BJ (cell line): ENCODE results near the gene RNF220. TPM values are rescaled to one million over a fixed set of nuclear protein-coding genes. Genes with fewer than 3 reads are reported as not detected.

Experiments used
- CTCF ChIA-PET: fragments of 350-600 bp; formaldehyde crosslinking; extraction: SDS; loops from one replicate; lab custom pipeline; 2021; ENCODE audit warnings: antibody characterized with exemption, inconsistent platforms; lab: Yijun Ruan, JAX
- POLR2A ChIA-PET: fragments of 300-600 bp; sonication (Branson Sonifier 250); formaldehyde crosslinking; extraction: SDS; loops from one replicate; lab custom pipeline; 2021; ENCODE audit warnings: antibody characterized with exemption; lab: Charles Lee
- DNase-seq: peaks from one replicate; pipeline ENCODE4 v3.0.0-alpha.2; 2011; ENCODE audit warnings: low read depth
- H3K27me3 ChIP-seq: 2 replicates; pipeline ENCODE4 v1.6.0; 2011; ENCODE audit warnings: low read length; ENCODE audit not compliant: control insufficient read depth, insufficient read depth
- H3K36me3 ChIP-seq: 2 replicates; pipeline ENCODE4 v1.5.1; 2011; ENCODE audit warnings: low read length; ENCODE audit not compliant: control insufficient read depth, insufficient read depth
- H3K4me3 ChIP-seq: 2 replicates; pipeline ENCODE4 v1.5.1; 2011; ENCODE audit warnings: low read depth, mild to moderate bottlenecking, control low read depth, low read length
- CTCF ChIP-seq: IDR thresholded peaks from 2 replicates; pipeline ENCODE4 v1.5.1; 2011; ENCODE audit warnings: low read depth, mild to moderate bottlenecking, control low read depth, inconsistent platforms, low read length, moderate library complexity; ENCODE audit not compliant: insufficient read depth
- polyA plus RNA-seq: library from polyadenylated mRNA; depleted of rRNA; stranded (reverse); fragments of >200 nt; gene quantifications from 2 replicates; pipeline ENCODE4 v1.2.3, GENCODE V29; 2011

RNF220 gene
- polyA plus RNA-seq, 1 experiment = 65.4 TPM

DNA sequence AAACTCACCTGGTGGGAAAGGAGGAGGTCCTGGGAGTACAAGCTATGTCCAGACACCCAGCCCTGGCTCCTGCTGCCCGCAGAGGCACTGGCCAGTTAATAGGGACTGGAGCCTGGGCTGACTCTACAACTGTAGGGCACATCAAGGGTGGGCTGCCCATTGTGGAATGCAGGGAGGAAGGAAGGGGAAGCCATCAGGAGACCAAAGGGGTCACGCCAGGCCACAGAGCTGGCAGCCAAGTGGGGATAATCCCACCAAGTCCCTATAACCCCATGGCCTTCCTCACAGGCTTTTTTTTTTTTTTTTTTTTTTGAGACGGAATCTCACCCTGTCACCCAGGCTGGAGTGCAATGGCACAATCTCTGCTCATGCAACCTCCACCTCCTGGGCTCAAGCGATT, 254.5 kb downstream of the RNF220 start:
- Histone ChIP-seq H3K4me3 (no peak overlapping the region), H3K27me3 (no peaks in the 10 kb centered on the region), H3K36me3 (no peaks in the 10 kb centered on the region; the same call in 1 of the 2 replicates)
- no peak for TF ChIP-seq CTCF
- no peak for DNase-seq
- ChIA-PET POLR2A (no interaction called here), CTCF (interaction anchor here (0.8 to 2.7 kb wide), 5 partner anchors 12 to 281 kb away, joined by 3 to 21 read pairs (median 4); partner anchors contain the start of gene TMEM53)

DNA sequence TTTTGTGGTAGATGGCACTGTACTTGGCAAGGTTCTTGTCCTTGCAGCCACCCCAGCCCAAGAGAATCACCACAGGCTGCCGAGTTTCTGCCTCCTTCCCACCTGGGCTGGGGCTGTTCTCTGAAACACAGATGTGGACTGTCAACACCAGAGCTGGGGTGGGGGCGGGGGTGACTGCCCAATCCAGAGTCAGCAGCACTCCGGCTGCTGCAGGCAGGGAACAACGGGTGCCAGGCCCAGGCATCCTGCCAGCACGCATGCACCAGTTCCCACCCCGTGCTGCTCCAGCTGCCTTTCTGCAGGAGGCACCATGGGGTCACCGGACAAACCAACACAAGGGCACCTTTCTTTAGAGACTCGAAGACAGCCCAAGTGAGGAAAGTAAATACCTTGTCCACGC, 255.1 kb downstream of the RNF220 start:
- no peak overlapping the region for H3K4me3 ChIP-seq
- H3K27me3 ChIP-seq = no peaks in the 10 kb centered on the region
- no peak for DNase-seq
- ChIA-PET CTCF (interaction anchor here (0.6 to 2.7 kb wide), 3 partner anchors 32 to 65 kb away, joined by 3 to 21 read pairs (median 4); no protein-coding TSS in a partner anchor), POLR2A (no interaction called here)
- no peaks in the 10 kb centered on the region; the same call in 1 of the 2 replicates for H3K36me3 ChIP-seq
- TF ChIP-seq CTCF = no peak

DNA sequence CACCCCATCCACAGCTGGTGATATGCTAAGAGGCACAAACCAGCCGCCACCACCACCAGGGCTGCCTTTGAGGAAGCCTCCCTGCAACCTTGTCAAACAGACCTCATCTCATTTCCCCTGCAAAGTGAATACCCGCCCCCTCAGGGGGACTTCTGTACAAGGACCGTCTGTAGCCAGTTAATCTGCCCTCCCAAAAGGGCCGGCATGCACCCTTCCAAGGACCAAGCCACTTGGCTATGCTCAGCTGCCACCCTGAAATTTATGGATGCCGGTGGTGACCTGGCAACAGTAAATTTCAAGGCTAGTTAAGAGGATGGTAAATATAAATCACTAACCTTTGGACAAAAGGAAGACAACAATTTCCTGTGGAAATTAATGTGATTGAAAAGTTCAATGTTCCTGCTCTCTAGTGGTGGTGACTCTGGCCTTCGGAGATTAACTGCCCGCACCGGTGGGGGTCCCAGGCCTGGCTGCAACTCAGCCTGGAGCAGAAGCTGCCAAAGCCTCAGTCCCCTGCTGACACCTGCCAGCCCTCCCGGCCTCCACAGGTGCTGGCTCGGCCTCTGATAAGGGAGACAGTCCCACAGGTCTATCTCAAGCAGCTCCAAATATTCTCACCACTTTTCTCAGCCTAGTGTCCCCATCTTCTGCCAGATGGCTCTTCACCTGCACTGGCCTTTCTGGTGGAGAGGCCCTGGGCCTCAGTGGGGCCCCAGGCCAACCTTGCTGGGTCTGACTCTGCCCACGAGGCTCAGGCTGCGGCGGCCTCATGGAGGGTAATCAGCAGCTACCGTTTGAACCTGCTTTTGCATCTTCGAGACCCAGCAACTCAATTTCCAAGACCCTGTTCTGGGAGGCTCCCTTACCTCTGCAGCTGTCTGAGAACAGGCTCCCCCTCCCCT, 257.0 kb downstream of the RNF220 start:
- DNase-seq = no peak
- ChIA-PET CTCF (interaction anchor here (1.3 to 5.3 kb wide), 3 partner anchors 9 to 53 kb away, joined by 3 to 42 read pairs (median 5); no protein-coding TSS in a partner anchor), POLR2A (no interaction called here)
- no peak overlapping the region for H3K4me3 ChIP-seq
- no peaks in the 10 kb centered on the region; the same call in 1 of the 2 replicates for H3K36me3 ChIP-seq
- no peaks in the 10 kb centered on the region for H3K27me3 ChIP-seq
- no peak for TF ChIP-seq CTCF

DNA sequence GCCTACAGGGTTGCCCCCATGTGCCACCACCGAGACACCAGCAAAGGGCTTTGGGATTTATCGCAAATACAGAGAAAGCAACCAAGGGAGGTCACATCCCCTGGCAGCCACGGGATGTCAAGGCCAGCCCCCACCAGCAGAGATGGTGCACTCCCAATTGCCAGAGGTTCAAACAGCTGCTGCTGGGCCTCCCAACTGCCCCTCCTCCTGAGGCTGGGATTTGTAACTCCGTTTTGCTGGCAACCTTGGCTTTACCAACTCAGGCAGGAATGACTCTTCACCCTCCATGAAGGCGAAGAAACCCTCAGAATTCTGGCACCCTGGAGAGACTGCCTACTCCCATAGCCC, 257.6 kb downstream of the RNF220 start:
- DNase-seq = no peak
- TF ChIP-seq CTCF = no peak
- ChIA-PET CTCF (interaction anchor here (1.3 to 5.3 kb wide), 3 partner anchors 10 to 53 kb away, joined by 3 to 42 read pairs (median 5); no protein-coding TSS in a partner anchor), POLR2A (no interaction called here)
- Histone ChIP-seq H3K4me3 (no peak overlapping the region), H3K27me3 (no peaks in the 10 kb centered on the region), H3K36me3 (no peaks in the 10 kb centered on the region; the same call in 1 of the 2 replicates)

DNA sequence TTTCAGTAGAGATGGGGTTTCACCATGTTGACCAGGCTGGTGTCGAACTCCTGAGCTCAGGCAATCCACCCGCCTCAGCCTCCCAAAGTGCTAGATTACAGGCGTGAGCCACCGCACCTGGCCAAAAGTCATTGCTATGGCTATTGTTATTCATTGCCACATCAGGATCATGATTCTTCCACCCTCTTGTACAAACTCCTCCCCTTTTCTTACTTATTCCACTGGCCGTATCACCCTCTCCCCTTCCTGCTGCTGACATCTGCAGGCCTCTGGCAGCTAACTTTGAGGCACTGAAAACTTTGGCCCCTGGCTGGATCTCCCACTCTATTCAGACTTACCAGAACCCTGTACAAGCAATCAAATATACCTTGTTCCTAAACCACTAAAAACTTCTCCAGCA, 258.4 kb downstream of the RNF220 start:
- no peaks in the 10 kb centered on the region for H3K27me3 ChIP-seq
- ChIA-PET POLR2A (no interaction called here), CTCF (interaction anchor here (2.3 to 5.3 kb wide), 2 partner anchors 11 to 54 kb away, joined by 5 to 42 read pairs; no protein-coding TSS in a partner anchor)
- no peaks in the 10 kb centered on the region; the same call in 1 of the 2 replicates for H3K36me3 ChIP-seq
- TF ChIP-seq CTCF = no peak
- DNase-seq = no peak
- H3K4me3 ChIP-seq = no peak overlapping the region
